Measurements from ENCODE around the gene TET1. TPM values are rescaled to one million over a fixed set of nuclear protein-coding genes. Genes with fewer than 3 reads are reported as not detected.
A peak's percentile ranks its signal among the peaks of the same experiment; 100 is the strongest.

TET1 gene
- total and polyA plus RNA-seq, 2 of the 13 experiments (the other 11 are each of a cell fraction or from before 2014, with no cell fraction given) = 6.9 to 7.3 TPM

GRCh38 chr10:68598978-68599770 lies 39.0 kb downstream of the TET1 start (continued):
- TF ChIP-seq CHD4 (IDR thresholded peaks at IDR 0.05; ENCODE audit: borderline replicate concordance, low read length) (no peak), RAD21 (CRISPR knock-in tag; IDR thresholded peaks at IDR 0.05) (0 out of 2 replicates have a peak, but pooled peaks have one; percentile 13), HMGXB3 (CRISPR knock-in tag; IDR thresholded peaks at IDR 0.05; ENCODE audit: borderline replicate concordance) (no peak), ELF3 (CRISPR knock-in tag; IDR thresholded peaks at IDR 0.05) (0 out of 2 replicates have a peak, but pooled peaks have one; percentile 42), HNRNPL (IDR thresholded peaks at IDR 0.05; ENCODE audit: low read depth, low read length) (peak; percentile 86), GLI4 (CRISPR knock-in tag; IDR thresholded peaks at IDR 0.05; ENCODE audit: borderline replicate concordance) (0 out of 2 replicates have a peak, but pooled peaks have one; percentile 32), RNF2 (conservative IDR thresholded peaks at IDR 0.05; ENCODE audit: low read depth) (no peak; the same call in 1 of the 2 replicates), YEATS4 (CRISPR knock-in tag; IDR thresholded peaks at IDR 0.05; ENCODE audit: borderline replicate concordance) (peak; percentile 54; the same call in 1 of the 2 replicates), ZNF33B (CRISPR knock-in tag; IDR thresholded peaks at IDR 0.05) (no peak), KLF12 (CRISPR knock-in tag; IDR thresholded peaks at IDR 0.05; ENCODE audit: borderline replicate concordance) (no peak; the same call in 1 of the 2 replicates), ZBTB49 (CRISPR knock-in tag; IDR thresholded peaks at IDR 0.05; ENCODE audit: borderline replicate concordance) (no peak), AGO1 (IDR thresholded peaks at IDR 0.05; ENCODE audit: low read depth, low read length, poor library complexity, severe bottlenecking) (no peak), ZNF138 (CRISPR knock-in tag; IDR thresholded peaks at IDR 0.05; ENCODE audit: low read depth) (no peak), CC2D1A (CRISPR knock-in tag; IDR thresholded peaks at IDR 0.05) (no peak), FOXK2 (IDR thresholded peaks at IDR 0.05) (no peak), ZNF143 (CRISPR knock-in tag; IDR thresholded peaks at IDR 0.05) (no peak), ZMYM4 (CRISPR knock-in tag; IDR thresholded peaks at IDR 0.05) (no peak; the same call in none of the 2 replicates), KDM5A (IDR thresholded peaks at IDR 0.05; ENCODE audit: borderline replicate concordance, low read length) (no peak), ATM (IDR thresholded peaks at IDR 0.05; ENCODE audit: borderline replicate concordance) (no peak), ZNF891 (CRISPR knock-in tag; IDR thresholded peaks at IDR 0.05) (peak; percentile 65; the same call in 1 of the 2 replicates)
- TF ChIP-seq, protein P1, sequence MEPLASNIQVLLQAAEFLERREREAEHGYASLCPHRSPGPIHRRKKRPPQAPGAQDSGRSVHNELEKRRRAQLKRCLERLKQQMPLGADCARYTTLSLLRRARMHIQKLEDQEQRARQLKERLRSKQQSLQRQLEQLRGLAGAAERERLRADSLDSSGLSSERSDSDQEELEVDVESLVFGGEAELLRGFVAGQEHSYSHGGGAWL (CRISPR knock-in tag; IDR thresholded peaks at IDR 0.05) = no peak
- TF ChIP-seq, protein P2, sequence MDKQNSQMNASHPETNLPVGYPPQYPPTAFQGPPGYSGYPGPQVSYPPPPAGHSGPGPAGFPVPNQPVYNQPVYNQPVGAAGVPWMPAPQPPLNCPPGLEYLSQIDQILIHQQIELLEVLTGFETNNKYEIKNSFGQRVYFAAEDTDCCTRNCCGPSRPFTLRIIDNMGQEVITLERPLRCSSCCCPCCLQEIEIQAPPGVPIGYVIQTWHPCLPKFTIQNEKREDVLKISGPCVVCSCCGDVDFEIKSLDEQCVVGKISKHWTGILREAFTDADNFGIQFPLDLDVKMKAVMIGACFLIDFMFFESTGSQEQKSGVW (CRISPR knock-in tag; IDR thresholded peaks at IDR 0.05; ENCODE audit: borderline replicate concordance) = no peak

Data from HepG2 (cell line).